HEK293 (cell line): Measurements from ENCODE around the gene GCDH.

Experiments used
- ZNF274 ChIP-seq, 2 experiments: fragments of 200-500 bp in 1 of 2; fragments of 450-650 bp in 1 of 2; sonication (Bioruptor generic) in 1 of 2; formaldehyde crosslinking in 1 of 2; IDR thresholded peaks; 2 replicates each; pipeline versions ENCODE4 v1.5.1 to v1.6.1; 2014 to 2016; ENCODE audit warnings: borderline replicate concordance in 1 of 2, inconsistent platforms in 1 of 2, low read length in 1 of 2, missing biosample characterization in 1 of 2, missing genetic modification characterization in 1 of 2
- ZNF302 ChIP-seq: fragments of 450-650 bp; formaldehyde crosslinking; IDR thresholded peaks from 2 replicates; pipeline ENCODE4 v1.5.1; 2016; ENCODE audit warnings: missing biosample characterization, missing genetic modification characterization, low read depth
- TF ChIP-seq, protein P1 (sequence below): fragments of 450-650 bp; formaldehyde crosslinking; IDR thresholded peaks from 2 replicates; pipeline ENCODE4 v1.5.1; 2016; ENCODE audit warnings: missing biosample characterization, missing genetic modification characterization
- TF ChIP-seq, protein P2 (sequence below): fragments of 450-650 bp; IDR thresholded peaks from 2 replicates; pipeline ENCODE4 v1.5.1; 2018; ENCODE audit warnings: missing biosample characterization, mild to moderate bottlenecking, missing genetic modification characterization

DNA sequence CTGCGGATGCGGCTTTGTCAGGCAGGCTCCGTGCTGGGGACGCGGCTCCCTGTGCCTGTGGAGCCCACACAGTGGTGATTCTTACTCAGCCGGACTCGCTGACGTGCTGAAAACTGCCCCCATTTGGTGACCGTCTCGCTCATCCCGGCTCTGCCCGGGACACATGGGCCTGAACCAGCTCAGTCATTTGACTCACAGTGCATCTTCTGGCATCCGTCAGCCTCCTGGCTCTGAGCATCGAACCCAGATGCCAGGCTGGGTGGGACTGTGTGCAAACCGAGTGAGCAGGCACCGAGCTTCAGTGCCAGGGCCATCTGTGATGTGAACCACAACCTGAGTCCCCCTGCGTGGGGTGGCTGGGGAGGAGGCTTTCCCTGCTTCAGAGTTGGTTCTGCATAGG lies 5.5 kb downstream of the GCDH start:
- TF ChIP-seq, protein P1, sequence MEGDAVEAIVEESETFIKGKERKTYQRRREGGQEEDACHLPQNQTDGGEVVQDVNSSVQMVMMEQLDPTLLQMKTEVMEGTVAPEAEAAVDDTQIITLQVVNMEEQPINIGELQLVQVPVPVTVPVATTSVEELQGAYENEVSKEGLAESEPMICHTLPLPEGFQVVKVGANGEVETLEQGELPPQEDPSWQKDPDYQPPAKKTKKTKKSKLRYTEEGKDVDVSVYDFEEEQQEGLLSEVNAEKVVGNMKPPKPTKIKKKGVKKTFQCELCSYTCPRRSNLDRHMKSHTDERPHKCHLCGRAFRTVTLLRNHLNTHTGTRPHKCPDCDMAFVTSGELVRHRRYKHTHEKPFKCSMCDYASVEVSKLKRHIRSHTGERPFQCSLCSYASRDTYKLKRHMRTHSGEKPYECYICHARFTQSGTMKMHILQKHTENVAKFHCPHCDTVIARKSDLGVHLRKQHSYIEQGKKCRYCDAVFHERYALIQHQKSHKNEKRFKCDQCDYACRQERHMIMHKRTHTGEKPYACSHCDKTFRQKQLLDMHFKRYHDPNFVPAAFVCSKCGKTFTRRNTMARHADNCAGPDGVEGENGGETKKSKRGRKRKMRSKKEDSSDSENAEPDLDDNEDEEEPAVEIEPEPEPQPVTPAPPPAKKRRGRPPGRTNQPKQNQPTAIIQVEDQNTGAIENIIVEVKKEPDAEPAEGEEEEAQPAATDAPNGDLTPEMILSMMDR = no peak
- no peak for TF ChIP-seq ZNF302 (tag by site-specific recombination)
- TF ChIP-seq, protein P2, sequence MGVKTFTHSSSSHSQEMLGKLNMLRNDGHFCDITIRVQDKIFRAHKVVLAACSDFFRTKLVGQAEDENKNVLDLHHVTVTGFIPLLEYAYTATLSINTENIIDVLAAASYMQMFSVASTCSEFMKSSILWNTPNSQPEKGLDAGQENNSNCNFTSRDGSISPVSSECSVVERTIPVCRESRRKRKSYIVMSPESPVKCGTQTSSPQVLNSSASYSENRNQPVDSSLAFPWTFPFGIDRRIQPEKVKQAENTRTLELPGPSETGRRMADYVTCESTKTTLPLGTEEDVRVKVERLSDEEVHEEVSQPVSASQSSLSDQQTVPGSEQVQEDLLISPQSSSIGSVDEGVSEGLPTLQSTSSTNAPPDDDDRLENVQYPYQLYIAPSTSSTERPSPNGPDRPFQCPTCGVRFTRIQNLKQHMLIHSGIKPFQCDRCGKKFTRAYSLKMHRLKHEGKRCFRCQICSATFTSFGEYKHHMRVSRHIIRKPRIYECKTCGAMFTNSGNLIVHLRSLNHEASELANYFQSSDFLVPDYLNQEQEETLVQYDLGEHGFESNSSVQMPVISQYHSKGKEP = no peak
- no peak for TF ChIP-seq ZNF274 (IDR thresholded peaks at IDR 0.05; ENCODE audit: low read length)
- no peak for TF ChIP-seq ZNF274 (tag by site-specific recombination; IDR thresholded peaks at IDR 0.05; ENCODE audit: borderline replicate concordance)
